Measurements from ENCODE around the gene ATXN7L1. TPM values are rescaled to one million over a fixed set of nuclear protein-coding genes. Genes with fewer than 3 reads are reported as not detected.
A peak's percentile ranks its signal among the peaks of the same experiment; 100 is the strongest.

ATXN7L1 gene
- total RNA-seq, 2 experiments from 2014 or later, result 11.2 to 16.9 TPM

DNA sequence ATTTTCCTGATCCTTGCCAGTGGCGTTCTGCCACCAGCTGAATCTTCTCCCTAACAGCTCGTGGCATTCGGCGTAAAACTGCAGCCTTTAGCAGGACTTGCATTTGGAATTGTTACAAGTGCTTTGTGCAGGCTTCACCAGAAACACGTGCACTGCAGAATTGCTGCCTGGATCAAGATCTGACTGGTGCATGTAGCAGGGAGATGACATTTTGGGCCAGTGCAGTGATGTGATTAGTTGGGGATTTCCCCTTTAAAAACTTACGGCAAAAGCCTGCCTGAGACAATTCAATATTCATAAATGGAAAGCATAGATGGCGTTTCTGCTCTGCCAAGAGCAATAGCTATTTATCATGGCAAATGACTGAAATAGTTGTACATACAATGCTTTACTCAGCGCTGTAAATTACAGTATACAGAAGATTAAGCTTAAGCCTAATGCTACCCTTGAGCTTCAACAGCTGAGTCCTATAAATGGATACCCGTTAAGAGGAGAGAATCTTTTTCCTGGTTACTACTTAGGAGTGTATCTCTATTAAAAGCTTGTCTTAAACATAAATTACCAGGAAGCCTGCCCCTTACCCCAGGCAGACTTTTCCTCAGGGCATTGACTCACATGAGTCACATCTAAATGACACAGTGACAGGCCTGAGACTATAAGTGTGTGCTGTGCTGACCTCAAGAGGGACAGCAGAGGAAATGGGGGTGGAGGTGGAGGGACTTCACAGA is 106.3 kb downstream of the ATXN7L1 start:
- Mint-ChIP-seq H3K27me3 (no peaks in the 10 kb centered on the region), H3K9me3 (ENCODE audit: low read depth) (no peaks in the 10 kb centered on the region), H3K27ac (no peak overlapping the region), H3K4me1 (peaks cover 40% of the 10 kb centered on the region), H3K4me3 (no peak overlapping the region), H3K36me3 (ENCODE audit: low read depth) (peaks cover 3% of the 10 kb centered on the region)
- POLR2A ChIA-PET, result no interaction called here
- ATAC-seq, result peak; percentile 70
- intact Hi-C loops (cut with DNase I, micrococcal nuclease), result loop anchor here (5.0 to 10.0 kb wide), 4 partner anchors 107 to 385 kb away; partner anchors contain the start of gene ATXN7L1 (in 1 of the 2)
- CTCF ChIA-PET, result interaction anchor here (0.5 to 1.7 kb wide), 8 partner anchors 9 to 116 kb away, joined by 3 to 7 read pairs (median 4); no protein-coding TSS in a partner anchor
- peak; percentile 53 for DNase-seq

DNA sequence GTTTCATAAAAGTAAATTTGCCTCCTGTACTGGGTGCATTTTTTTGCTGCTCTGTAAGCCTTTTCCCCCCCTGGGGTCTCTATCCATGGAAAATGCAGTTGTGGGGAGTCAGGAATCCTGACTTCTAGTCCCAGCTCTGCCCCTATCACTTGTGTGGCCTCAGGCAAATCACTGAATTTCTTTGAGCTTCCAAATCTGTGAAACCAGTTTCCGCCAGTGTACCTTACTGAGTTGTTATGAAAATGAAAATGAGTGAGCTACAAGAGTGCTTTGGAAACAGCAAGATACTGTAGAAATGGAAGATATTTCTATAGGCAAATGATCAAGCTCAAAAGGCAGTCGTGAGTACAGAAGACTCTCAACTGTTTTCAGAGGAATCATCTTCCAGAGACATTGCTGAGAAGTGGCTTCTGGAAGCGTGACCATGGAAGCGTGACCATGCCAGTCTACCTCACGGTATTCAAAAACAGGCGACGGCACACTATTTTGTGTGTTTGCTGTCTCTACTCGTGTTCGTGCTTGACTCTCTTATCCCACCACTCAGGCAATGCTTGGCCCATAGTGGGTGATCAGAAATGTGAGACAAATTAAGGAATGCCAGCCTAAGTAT is 107.4 kb downstream of the ATXN7L1 start:
- DNase-seq, result no peak
- Mint-ChIP-seq H3K36me3 (ENCODE audit: low read depth) (peaks cover 3% of the 10 kb centered on the region), H3K9me3 (ENCODE audit: low read depth) (no peaks in the 10 kb centered on the region), H3K4me1 (peaks cover 40% of the 10 kb centered on the region), H3K27ac (no peak overlapping the region), H3K27me3 (no peaks in the 10 kb centered on the region), H3K4me3 (no peak overlapping the region)
- no peak for ATAC-seq
- intact Hi-C loops (cut with DNase I, micrococcal nuclease), result loop anchor here (5.0 to 10.0 kb wide), 4 partner anchors 108 to 386 kb away; partner anchors contain the start of gene ATXN7L1 (in 1 of the 2)
- CTCF ChIA-PET, result interaction anchor here (0.6 to 1.7 kb wide), 7 partner anchors 8 to 231 kb away, joined by 3 to 4 read pairs (median 4); no protein-coding TSS in a partner anchor
- POLR2A ChIA-PET, result no interaction called here

DNA sequence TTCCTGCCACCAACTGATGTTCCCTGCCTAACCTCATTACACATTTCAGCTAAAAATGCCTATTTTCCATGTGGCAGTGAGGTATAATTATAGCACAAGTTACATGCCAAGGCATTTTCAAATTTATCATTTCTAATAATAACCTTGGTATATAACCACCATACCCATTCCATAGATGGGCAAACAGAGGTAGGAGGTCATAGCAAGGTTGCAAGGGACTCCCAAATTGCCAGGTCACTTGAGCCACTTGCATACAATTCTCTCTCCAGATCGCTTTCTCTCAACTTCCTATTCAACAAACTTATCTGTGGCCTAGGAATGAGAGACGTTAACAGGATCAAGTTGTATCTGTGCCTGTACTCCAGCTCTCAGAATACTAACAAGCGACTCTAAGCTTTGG is 108.3 kb downstream of the ATXN7L1 start:
- ChIA-PET CTCF (interaction anchor here (0.6 to 1.9 kb wide), 7 partner anchors 14 to 274 kb away, joined by 3 to 7 read pairs (median 4); no protein-coding TSS in a partner anchor), POLR2A (no interaction called here)
- Mint-ChIP-seq H3K27me3 (no peaks in the 10 kb centered on the region), H3K9me3 (ENCODE audit: low read depth) (no peaks in the 10 kb centered on the region), H3K27ac (no peak overlapping the region), H3K4me1 (peaks cover 40% of the 10 kb centered on the region), H3K4me3 (no peak overlapping the region), H3K36me3 (ENCODE audit: low read depth) (peaks cover 3% of the 10 kb centered on the region)
- intact Hi-C loops (cut with DNase I, micrococcal nuclease), result loop anchor here (5.0 to 10.0 kb wide), 4 partner anchors 109 to 387 kb away; partner anchors contain the start of gene ATXN7L1 (in 1 of the 2)
- ATAC-seq (no peak), DNase-seq (no peak)

DNA sequence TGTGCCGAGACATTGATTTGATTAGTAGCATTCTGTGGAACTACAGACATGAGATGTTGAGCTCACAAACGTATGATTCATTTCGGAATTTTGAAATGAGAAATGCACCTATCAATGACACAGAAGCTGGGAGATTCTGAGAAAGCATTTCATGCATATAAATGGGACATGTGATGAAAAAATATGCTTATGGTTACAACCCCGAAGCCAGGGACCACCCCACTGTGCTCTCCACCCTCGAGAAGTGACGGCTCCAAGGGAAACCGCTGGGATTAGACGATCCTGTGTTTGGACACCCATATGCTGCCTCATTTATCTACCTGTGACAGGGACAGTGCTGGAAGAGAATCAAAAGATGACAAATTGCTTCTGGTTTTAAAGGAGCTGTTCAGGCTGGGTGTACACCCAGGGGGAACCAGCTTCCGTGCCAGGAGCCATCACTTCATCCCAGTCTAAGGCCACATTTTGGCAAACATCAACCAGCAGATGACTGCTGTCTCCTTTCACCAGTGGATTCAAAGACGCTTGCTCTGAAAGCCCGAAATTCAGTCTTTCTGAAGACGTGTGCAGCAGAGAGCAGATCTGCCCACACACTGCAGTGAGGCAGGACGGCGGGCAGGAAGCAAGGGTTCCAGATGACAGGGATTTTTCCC is 109.9 kb downstream of the ATXN7L1 start:
- DNase-seq, result peak; percentile 62
- CTCF ChIA-PET, result interaction anchor here (0.7 to 1.9 kb wide), 18 partner anchors 9 to 710 kb away, joined by 3 to 7 read pairs (median 3); no protein-coding TSS in a partner anchor
- H3K4me1 Mint-ChIP-seq, result peaks cover 45% of the 10 kb centered on the region
- peak overlapping the region; percentile 28 for H3K4me3 Mint-ChIP-seq
- POLR2A ChIA-PET, result interaction anchor here (0.8 to 1.3 kb wide), 3 partner anchors 34 to 256 kb away, joined by 3 to 5 read pairs (median 3); no protein-coding TSS in a partner anchor
- intact Hi-C loops (cut with DNase I, micrococcal nuclease), result loop anchor here (1.0 to 10.0 kb wide), 7 partner anchors 34 to 388 kb away; partner anchors contain the start of gene ATXN7L1 (in 2 of the 2)
- peak overlapping the region; percentile 64 for H3K27ac Mint-ChIP-seq
- no peaks in the 10 kb centered on the region for H3K27me3 Mint-ChIP-seq
- no peaks in the 10 kb centered on the region for H3K9me3 Mint-ChIP-seq (ENCODE audit: low read depth)
- H3K36me3 Mint-ChIP-seq (ENCODE audit: low read depth), result peaks cover 3% of the 10 kb centered on the region
- ATAC-seq, result peak; percentile 76

DNA sequence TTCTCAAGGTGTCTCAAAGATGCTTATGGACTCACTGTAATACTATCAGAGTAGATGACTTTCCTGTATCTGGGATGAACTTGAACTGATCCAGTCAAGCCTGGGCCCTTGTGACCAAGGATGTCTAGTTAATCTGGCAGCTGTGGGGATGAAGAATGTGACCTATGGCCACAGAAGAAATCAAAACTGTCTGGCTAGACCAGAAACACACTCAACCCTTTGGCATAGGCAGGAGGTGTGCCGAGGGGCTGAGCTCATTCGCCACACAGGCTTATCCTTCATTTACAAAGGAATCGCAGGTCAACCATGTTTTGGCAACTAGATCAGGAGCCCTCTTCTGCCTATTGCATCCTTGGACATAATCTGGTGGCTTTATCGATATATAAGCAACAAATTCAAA is 110.6 kb downstream of the ATXN7L1 start:
- Mint-ChIP-seq H3K9me3 (ENCODE audit: low read depth) (no peaks in the 10 kb centered on the region), H3K4me1 (peaks cover 52% of the 10 kb centered on the region), H3K27me3 (no peaks in the 10 kb centered on the region), H3K4me3 (no peak overlapping the region), H3K27ac (no peak overlapping the region), H3K36me3 (ENCODE audit: low read depth) (peaks cover 3% of the 10 kb centered on the region)
- no peak for DNase-seq
- ChIA-PET CTCF (interaction anchor here (0.6 to 1.9 kb wide), 19 partner anchors 11 to 711 kb away, joined by 3 to 7 read pairs (median 3); no protein-coding TSS in a partner anchor), POLR2A (interaction anchor here (1.3 kb wide), 1 partner anchor 257 kb away, joined by 5 read pairs; no protein-coding TSS in a partner anchor)
- intact Hi-C loops (cut with DNase I, micrococcal nuclease), result loop anchor here (1.0 to 10.0 kb wide), 8 partner anchors 35 to 389 kb away; partner anchors contain the start of gene ATXN7L1 (in 2 of the 2)
- ATAC-seq, result no peak

DNA sequence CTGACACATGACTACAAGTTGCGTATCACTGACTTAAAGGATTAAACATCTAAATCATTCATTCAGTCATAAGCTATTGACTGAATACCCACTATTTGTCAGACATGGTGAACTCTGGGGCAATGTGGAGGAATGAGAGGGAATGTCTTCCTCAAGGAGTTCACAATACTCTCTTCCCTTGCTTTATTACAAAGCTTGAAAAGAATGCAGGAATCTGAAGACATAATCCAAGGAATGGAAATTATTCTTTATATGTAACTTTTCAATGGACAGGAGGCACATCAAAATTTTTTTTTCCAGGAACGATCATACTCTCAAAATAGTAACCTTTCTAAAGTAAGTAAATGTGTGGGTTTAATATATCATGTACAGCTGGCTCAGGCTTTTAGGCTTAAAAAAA is 111.9 kb downstream of the ATXN7L1 start:
- Mint-ChIP-seq H3K27me3 (no peaks in the 10 kb centered on the region), H3K4me1 (peaks cover 52% of the 10 kb centered on the region), H3K9me3 (ENCODE audit: low read depth) (no peaks in the 10 kb centered on the region), H3K27ac (no peak overlapping the region), H3K36me3 (ENCODE audit: low read depth) (no peaks in the 10 kb centered on the region), H3K4me3 (no peak overlapping the region)
- no peak for ATAC-seq
- POLR2A ChIA-PET, result no interaction called here
- CTCF ChIA-PET, result interaction anchor here (0.6 to 1.9 kb wide), 13 partner anchors 25 to 490 kb away, joined by 3 to 7 read pairs (median 4); no protein-coding TSS in a partner anchor
- intact Hi-C loops (cut with DNase I, micrococcal nuclease), result loop anchor here in 1 of 2 experiments (10.0 kb wide), 1 partner anchor 390 kb away; no protein-coding TSS in a partner anchor
- no peak for DNase-seq

DNA sequence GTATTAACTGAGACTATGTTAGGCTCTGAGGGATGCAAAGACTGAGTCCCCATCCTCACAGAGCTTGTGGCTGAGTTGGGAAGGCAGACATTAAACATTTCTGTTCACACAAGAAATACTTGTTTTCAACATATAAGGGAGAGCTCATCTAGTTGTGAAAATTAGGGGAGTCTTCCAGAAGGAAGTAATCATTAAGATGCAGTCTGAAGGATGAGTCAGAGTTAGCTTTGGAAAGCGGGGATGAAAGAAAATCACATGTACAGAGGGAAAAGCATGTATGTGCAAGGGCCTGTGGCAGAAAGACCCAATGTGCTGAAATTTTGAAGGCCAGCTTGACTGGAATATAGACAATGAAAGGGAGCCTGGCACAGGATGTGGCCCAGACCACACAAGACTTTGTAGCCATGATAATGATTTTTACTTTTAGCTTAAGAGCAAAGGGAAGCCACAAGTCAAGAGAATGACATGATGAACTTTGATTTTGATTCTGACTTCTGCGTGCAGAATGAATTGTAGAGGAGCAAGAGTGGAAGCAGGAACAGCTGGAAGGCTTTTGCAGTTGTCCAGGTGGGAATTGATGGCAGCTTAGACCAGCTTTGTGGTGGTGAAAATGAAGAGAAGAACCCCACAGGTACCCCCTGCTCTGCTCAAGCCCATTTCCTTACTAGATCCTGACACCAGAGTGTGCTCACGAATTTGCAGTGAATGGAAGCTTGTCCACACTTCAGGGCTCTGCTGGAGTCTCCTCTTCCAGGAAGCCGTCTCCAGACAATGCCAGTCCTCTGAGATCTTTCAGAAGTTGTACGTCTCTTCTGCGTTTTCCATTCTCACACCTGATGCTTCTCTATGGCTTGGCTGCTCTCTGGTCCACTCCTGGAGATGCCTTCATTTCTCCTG is 115.6 kb downstream of the ATXN7L1 start:
- POLR2A ChIA-PET, result interaction anchor here (1.2 kb wide), 1 partner anchor 40 kb away, joined by 5 read pairs; no protein-coding TSS in a partner anchor
- H3K27me3 Mint-ChIP-seq, result no peaks in the 10 kb centered on the region
- DNase-seq, result peak; percentile 35
- H3K4me1 Mint-ChIP-seq, result peaks cover 35% of the 10 kb centered on the region
- H3K36me3 Mint-ChIP-seq (ENCODE audit: low read depth), result no peaks in the 10 kb centered on the region
- H3K27ac Mint-ChIP-seq, result no peak overlapping the region
- intact Hi-C loops (cut with DNase I, micrococcal nuclease), result loop anchor here (1.0 to 10.0 kb wide), 6 partner anchors 108 to 394 kb away; partner anchors contain the start of gene ATXN7L1 (in 1 of the 2)
- CTCF ChIA-PET, result interaction anchor here (0.5 to 3.7 kb wide), 39 partner anchors 8 to 628 kb away, joined by 3 to 31 read pairs (median 3); partner anchors contain the start of gene ATXN7L1
- no peak overlapping the region for H3K4me3 Mint-ChIP-seq
- no peaks in the 10 kb centered on the region for H3K9me3 Mint-ChIP-seq (ENCODE audit: low read depth)
- ATAC-seq, result peak; percentile 5

DNA sequence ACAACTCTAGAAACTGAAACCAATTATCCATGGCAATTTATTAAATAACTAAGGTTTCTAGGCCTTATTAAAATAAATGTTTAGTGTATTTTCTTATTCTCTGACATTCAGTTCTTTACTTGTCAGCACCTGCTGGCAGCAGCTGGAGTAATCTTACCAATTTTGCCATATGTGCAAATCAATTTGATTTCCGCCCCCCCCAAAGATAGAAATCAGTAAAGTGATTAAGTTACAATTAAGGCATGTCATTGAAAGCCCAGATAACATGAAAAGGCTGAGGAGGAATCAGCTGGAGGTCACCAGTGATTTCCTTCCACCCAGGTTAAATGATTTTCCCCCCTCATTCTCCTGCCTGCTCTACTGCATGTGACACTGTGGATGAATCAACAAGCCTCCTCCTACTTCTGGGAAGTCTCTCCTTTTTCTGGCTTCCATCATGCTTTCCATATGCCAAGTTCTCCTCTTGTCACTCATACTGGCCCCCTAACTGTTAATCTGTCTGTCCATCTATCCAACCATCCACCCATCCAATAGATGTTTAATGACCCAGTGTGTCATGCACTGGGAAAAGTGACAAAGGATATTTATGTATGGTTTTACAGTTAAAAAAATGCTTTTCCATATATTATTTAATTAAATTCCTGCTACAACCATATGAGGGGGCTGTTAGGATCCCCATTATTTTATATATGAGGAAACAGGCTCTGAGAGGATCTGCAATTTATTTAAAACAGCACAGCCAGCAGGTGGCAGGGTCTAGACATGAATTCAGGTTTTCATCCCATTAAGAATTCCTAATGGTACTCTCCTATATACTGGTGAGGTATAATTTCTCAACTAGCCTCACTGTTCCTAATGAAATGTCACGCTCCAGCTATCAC is 116.5 kb downstream of the ATXN7L1 start:
- Mint-ChIP-seq H3K4me1 (peaks cover 28% of the 10 kb centered on the region), H3K9me3 (ENCODE audit: low read depth) (no peaks in the 10 kb centered on the region), H3K4me3 (no peak overlapping the region), H3K27me3 (no peaks in the 10 kb centered on the region), H3K27ac (no peak overlapping the region), H3K36me3 (ENCODE audit: low read depth) (no peaks in the 10 kb centered on the region)
- intact Hi-C loops (cut with DNase I, micrococcal nuclease), result loop anchor here (1.0 to 10.0 kb wide), 7 partner anchors 107 to 395 kb away; partner anchors contain the start of gene ATXN7L1 (in 1 of the 2)
- peak; percentile 47 for DNase-seq
- CTCF ChIA-PET, result interaction anchor here (0.6 to 3.7 kb wide), 34 partner anchors 9 to 629 kb away, joined by 3 to 31 read pairs (median 3); partner anchors contain the start of gene ATXN7L1
- POLR2A ChIA-PET, result interaction anchor here (1.2 kb wide), 1 partner anchor 41 kb away, joined by 5 read pairs; no protein-coding TSS in a partner anchor
- peak; percentile 20 for ATAC-seq

DNA sequence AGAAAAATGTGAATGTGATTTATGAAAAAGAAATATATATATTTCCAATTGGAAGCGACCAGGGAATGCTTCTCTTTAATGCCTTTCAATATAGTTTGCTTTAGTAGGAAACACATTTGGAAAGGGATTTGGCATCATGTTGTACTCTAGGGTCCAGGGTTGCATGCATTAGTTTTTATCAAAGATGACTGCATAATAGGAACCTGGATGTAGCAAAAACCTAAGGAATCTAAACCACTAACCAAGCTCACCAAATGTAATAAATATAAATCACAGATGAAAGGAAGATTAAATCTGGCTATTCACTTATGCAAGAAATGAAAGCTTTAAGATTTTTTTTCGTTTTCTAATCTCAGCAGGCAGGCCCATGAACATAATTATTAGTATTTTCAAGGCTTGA is 120.0 kb downstream of the ATXN7L1 start:
- ChIA-PET POLR2A (no interaction called here), CTCF (no interaction called here)
- intact Hi-C loops (cut with DNase I, micrococcal nuclease), result loop anchor here in 1 of 2 experiments (5.0 kb wide), 1 partner anchor 104 kb away; no protein-coding TSS in a partner anchor
- Mint-ChIP-seq H3K4me3 (no peak overlapping the region), H3K27ac (no peak overlapping the region), H3K9me3 (ENCODE audit: low read depth) (no peaks in the 10 kb centered on the region), H3K4me1 (peaks cover 22% of the 10 kb centered on the region), H3K36me3 (ENCODE audit: low read depth) (no peaks in the 10 kb centered on the region), H3K27me3 (no peaks in the 10 kb centered on the region)
- DNase-seq, result no peak
- no peak for ATAC-seq

Measured in activated CD4-positive, alpha-beta T cell treated with anti-CD3 and anti-CD28 coated beads for 36 hours (primary cell).